NCI-H1092 treated with DMSO at 0.1 percent for 48 hours (cell line): ENCODE measurements around the gene CHST2.
"Not testable (repeated sequence)": the region's sequence is repeated elsewhere in the genome, so short reads cannot be mapped to it uniquely, and the experiment has no call there.

Experiments
- DNase-seq: peaks from one replicate; lab custom pipeline; 2025; lab: John Stamatoyannopoulos, UW

The CHST2 gene

GRCh38 chr3:143134471-143134870 lies 14.9 kb downstream of the CHST2 start:
- DNase-seq: peak; percentile 45

GRCh38 chr3:143135150-143135549 lies 15.6 kb downstream of the CHST2 start:
- no peak for DNase-seq

- DNase-seq: no peak
Observed at GRCh38 chr3:143137435-143138036, 18.0 kb downstream of the CHST2 start.

GRCh38 chr3:143138953-143139352 lies 19.4 kb downstream of the CHST2 start:
- DNase-seq: no peak

- DNase-seq: no peak
Observed at GRCh38 chr3:143139762-143140161, 20.2 kb downstream of the CHST2 start.

- DNase-seq: no peak
Observed at GRCh38 chr3:143140550-143140949, 21.0 kb downstream of the CHST2 start.

- no peak for DNase-seq
Observed at GRCh38 chr3:143142354-143142753, 22.8 kb downstream of the CHST2 start.

- no peak for DNase-seq
Observed at GRCh38 chr3:143145906-143146305, 26.3 kb downstream of the CHST2 start.

GRCh38 chr3:143146486-143147274 lies 27.1 kb downstream of the CHST2 start:
- DNase-seq: no peak

GRCh38 chr3:143147707-143148106 lies 28.1 kb downstream of the CHST2 start:
- no peak for DNase-seq

GRCh38 chr3:143150071-143150470 lies 30.5 kb downstream of the CHST2 start:
- no peak for DNase-seq

GRCh38 chr3:143151004-143151731 lies 31.6 kb downstream of the CHST2 start:
- no peak for DNase-seq

- no peak for DNase-seq
Observed at GRCh38 chr3:143152043-143152442, 32.5 kb downstream of the CHST2 start.

- DNase-seq: no peak
Observed at GRCh38 chr3:143155756-143156155, 36.2 kb downstream of the CHST2 start.

GRCh38 chr3:143158014-143158988 lies 38.7 kb downstream of the CHST2 start:
- no peak for DNase-seq

GRCh38 chr3:143160437-143160836 lies 40.9 kb downstream of the CHST2 start:
- DNase-seq: no peak

GRCh38 chr3:143163562-143164100 lies 44.1 kb downstream of the CHST2 start:
- no peak for DNase-seq

GRCh38 chr3:143165211-143165610 lies 45.6 kb downstream of the CHST2 start:
- no peak for DNase-seq

GRCh38 chr3:143165612-143166285 lies 46.2 kb downstream of the CHST2 start:
- not testable (repeated sequence) for DNase-seq

GRCh38 chr3:143166376-143166775 lies 46.8 kb downstream of the CHST2 start:
- no peak for DNase-seq
